ENCODE measurements around the gene CACNA2D3. TPM values are rescaled to one million over a fixed set of nuclear protein-coding genes. Genes with fewer than 3 reads are reported as not detected.
"Not testable (repeated sequence)": the region's sequence is repeated elsewhere in the genome, so short reads cannot be mapped to it uniquely, and the experiment has no call there.

CACNA2D3 gene
- total RNA-seq, 1 donor from 2014 or later = 4.7 TPM

DNA sequence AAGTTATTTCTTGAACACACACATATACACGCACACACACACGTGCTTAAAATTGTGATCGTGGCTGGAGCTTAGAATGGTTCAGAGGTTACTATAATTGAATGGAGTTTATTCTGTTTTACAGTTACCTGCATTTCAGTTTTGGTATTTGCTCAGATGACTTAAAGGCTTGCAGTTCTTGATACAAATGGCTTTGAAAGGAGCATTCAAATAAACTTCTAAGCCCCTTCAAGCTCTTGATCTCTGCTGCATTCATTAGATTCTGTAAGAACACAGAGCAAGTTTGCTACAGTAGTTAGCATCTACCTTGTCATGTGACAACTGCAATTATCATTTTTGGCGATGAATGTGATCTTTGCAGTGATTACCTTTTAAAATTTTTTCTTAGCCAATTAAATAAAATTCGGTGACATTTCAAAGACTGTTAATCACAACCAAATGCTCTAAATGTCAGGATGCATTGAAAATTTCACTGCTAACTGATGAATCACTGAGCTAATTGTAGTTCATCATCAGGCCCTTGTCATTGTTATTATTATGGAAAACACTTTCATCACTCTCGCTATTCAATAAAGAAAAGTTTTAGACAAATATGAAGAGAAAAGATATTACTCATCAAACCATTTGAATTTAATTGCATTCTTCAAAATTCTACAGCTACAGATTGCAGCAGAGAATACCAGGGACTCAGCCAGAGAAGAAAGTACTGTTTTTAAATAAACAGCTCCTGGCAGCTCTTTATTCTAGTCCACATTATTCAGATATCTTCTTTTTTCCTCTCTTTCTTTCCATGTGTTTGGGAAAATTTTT, 509.4 kb downstream of the CACNA2D3 start:
- no peak for DNase-seq (ENCODE audit: low spot score)

DNA sequence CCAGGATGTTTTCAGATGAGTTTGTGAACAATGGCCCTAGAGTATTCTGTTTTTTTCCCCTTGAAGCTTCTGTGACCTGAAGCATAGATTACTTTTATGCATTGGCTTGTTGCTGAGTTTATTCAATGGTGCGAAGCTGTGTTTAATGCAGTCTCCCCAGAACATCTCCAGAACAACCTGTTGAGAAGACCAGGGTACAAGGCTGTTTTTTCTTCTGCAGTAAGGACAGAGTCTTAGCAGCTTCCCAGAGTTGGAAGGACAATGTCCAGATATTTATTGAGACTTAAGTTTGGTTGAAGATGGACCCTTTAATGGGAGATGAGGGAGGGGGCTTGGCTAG, 509.9 kb downstream of the CACNA2D3 start:
- no peak for DNase-seq (ENCODE audit: low spot score)

DNA sequence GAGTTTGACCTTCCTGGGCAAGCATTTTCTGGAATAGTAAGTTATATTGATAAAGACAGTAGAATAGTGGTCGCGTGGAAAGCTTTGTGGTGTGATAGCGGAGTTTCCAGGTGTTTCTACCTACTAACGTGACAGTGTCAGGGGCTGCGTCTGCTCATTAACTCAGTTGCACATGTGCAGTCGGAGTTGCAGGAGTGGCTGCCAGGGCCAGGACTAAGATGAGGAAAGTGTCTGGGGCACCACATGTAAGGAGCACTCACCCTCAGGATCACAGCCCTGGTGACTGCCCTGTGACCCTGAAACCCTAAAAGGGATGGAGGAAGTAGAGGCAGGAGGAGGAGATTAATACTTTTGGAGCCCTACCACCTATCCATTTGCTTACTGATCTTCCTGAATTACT, 510.5 kb downstream of the CACNA2D3 start:
- DNase-seq (ENCODE audit: low spot score) = no peak

DNA sequence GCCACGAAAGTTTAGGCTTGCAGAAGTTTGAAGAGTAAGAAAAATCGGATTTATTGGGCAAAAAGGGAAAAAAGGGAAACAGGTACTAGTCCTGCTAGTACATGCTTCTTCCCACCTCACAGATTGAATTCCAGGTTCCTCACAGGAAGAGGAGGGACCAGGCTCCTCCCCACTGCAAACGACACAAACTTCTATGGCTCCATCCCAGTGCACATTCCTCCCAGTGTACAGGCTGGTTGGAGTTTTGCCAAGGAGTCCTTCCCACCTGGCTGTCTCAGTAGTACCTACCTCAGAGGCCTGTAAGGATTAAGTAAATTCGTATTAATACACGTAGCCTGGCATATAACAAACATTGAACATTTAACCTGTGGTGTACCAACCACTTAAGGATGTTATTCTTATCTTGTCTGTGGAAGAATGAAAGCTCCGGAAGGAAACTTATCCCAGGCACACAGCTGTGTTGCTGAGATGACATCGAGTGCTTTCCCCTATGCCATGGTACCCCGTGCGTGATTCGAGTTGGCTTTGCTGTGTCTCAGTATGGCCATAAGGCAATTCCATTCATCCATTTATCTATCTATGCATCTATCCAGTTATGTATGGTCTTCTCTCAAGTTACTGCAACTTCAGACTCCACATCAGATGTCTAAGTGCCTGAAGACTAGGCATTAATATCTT, 511.2 kb downstream of the CACNA2D3 start:
- DNase-seq (ENCODE audit: low spot score) = no peak

DNA sequence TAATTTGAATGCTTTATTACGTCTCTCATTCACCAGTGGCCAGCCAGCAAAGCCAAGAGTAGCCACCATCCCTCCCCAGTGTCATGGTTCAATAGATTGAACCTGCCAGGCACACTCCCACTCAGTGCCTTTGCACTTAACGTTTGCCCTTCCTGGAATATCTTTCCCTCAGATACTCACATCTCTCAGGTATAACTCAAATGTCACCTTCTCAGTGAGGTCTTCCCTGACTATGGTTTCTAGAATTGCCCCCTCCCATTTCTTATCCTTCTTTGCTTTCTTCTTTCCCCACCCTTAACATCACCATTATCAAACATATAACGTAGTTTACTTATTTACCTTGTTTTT, 511.7 kb downstream of the CACNA2D3 start:
- DNase-seq (ENCODE audit: low spot score) = no peak

DNA sequence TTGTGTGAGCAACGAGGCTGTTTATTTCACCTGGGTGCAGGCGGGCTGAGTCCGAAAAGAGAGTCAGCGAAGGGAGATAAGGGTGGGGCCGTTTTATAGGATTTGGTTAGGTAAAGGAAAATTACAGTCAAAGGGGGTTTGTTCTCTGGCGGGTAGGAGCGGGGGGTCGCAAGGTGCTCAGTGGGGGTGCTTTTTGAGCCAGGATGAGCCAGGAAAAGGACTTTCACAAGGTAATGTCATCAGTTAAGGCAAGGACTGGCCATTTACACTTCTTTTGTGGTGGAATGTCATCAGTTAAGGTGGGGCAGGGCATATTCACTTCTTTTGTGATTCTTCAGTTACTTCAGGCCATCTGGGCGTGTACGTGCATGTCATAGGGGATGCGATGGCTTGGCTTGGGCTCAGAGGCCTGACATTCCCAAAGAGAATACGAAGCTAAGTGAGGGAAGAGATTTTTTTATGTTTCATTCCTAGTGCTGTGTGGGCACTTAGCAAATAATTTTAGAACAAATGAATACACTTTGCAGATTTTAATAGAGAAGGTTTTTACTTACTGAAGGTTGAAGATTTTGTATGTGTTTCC, 517.5 kb downstream of the CACNA2D3 start:
- DNase-seq (ENCODE audit: low spot score) = not testable (repeated sequence)

DNA sequence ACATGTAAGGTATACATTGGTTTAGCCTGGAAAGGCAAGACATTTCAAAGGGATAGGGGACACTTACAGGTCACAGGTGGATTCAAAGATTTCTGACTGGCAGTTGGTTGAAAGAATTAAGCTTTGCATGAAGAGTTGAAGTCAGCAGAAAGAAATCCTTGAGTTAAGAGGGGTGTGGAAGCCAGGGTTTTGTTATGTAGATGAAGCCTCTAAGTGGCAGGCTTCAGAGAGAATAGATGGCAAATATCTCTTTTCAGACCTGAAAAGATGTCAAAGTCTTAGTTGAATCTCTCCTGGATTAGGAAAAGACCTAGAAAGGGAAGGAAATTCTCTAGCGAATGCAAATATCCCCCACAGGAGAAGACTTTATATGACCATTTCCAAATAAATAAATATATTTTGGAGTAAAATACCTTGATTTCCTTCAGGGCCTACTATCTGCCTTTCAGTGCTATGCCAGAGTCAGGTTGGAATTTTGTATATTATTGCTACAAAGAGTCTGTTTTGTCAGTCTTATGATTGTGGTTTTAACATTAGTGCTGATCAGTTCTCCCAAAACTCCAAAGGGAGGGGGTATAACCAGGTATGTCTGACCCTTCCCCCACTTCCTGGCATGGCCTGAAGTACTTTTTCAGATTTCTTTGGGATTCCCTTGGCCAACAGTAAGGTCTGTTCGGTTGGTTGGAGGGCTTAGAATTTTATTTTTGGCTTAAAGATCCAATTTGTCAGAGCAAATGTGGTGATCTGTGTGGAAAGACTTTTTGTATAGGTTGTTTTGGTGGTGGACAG, 519.1 kb downstream of the CACNA2D3 start:
- DNase-seq (ENCODE audit: low spot score) = no peak

DNA sequence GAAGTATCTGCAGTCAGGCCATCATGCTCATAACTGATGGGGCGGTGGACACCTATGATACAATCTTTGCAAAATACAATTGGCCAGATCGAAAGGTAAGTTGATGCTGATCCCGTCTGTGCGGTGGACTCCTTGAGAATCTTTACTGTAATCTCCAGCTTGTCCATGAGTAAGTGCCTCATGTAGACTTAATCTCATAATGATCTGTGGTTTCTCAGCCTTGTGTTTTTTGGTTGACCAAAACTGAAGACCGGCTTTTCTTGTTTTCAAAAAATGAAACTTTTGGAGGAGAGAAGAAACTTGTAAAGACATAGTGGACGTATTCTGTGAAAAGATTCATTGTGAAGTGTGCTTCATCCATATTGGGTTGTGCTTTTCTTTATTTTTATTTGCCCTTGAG, 519.8 kb downstream of the CACNA2D3 start:
- no peak for DNase-seq (ENCODE audit: low spot score)

DNA sequence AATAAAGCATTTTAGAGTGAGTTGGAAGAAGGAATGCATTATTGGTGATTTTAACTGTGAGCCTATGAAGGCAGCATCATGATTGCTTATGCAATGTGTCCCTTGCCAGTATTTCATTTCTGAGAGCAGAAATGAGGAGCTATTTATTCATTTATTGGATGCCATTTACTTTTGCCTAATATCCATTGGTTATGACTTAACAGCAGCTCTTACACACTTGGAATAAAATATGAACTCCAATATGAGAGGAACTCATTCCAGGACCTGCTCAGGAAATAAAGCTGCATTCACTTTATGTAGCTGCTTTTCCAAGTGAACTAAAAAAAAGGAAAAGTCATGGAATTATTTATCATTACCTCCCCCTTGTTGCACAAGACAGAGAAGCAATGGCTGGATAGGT, 525.4 kb downstream of the CACNA2D3 start:
- no peak for DNase-seq (ENCODE audit: low spot score)

DNA sequence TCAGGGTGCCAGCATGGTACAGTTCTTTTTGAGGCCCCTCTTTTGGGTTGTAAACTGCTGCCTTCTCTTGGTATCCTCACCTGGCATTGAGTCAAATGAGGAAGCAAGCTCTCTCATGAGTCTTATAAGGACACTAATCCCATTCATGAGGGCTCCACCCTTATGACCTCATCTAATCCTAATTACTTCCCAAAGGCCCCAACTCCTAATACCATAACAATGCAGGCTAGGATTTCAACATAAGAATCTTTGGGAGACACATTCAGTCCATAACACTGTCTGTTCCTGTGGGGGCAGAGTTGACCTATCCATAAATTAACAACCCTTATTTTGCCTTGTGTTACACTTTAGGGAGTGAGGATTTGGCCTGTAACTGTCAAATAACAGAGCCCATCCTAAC, 527.2 kb downstream of the CACNA2D3 start:
- DNase-seq (ENCODE audit: low spot score) = no peak

DNA sequence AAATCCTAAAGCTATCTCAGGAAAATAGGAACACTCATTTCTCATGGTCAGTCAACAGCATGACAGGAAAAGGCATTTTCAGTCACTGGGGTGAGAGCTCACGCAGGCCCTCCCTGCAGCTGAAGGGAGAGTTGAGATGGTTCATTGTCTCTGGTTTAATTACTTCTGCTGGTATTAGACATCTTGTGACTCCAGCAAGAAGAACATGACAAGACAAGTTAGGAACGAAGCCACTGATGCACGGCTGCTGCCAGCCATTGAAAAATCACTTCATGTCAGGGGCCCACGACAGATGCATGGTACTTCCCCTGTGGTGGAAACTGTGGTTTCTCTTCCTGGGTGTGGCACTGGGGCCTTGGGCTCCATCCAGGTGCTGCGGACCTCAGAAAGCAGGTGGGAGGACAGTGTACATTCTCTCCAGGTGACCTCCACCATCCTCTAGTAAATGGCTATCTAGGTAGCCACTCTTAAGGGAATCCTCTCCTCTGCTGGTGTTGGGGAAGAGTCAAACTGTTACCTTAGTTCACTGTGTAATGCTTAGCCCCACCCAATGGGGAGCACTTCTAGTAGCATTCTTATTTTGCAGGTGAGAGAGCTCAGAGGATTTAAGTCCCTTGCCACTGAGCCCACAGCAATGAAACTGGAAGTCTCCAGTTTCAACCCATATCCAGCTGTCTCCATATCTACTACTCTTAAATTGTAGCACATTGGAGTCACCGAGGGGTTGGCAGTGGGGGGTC, 531.3 kb downstream of the CACNA2D3 start:
- no peak for DNase-seq (ENCODE audit: low spot score)

DNA sequence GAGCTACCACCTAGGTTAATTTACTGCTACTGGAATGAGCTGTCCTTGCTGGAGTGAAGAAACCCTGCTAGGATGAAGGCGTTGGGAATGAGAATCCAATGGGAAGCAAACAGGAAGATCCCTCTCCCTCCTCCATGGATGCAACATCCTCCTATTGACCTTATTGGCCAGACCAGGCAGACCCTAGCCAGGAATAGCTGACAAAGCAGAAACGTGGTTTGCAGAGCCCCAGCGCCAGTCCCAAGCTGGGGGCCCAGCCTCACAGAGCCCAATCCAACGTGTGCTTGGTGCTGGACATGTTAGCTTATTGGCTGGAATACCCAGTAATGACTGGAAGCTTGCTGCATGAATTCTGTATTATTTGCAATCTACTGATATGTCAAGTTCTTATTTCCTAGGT, 532.4 kb downstream of the CACNA2D3 start:
- no peak for DNase-seq (ENCODE audit: low spot score)

DNA sequence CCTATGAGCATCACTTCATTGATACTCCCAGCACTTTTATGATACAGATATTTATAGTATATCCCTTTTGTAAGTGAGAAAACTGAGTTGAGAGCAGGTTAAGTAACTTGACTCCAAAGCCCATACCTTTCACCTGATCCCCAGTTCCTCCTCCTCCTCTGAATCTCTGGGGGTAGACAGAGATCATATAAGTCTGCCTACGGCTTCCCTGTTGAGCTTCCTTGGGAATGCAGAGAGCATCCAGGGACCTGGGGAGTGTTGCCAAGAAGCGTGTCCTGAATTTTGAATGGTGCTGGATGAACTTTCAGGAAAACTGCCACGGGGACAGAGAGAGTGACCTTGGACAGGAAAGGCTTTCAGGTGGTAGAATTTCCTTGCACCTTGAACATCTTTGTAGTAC, 537.0 kb downstream of the CACNA2D3 start:
- DNase-seq (ENCODE audit: low spot score) = no peak

DNA sequence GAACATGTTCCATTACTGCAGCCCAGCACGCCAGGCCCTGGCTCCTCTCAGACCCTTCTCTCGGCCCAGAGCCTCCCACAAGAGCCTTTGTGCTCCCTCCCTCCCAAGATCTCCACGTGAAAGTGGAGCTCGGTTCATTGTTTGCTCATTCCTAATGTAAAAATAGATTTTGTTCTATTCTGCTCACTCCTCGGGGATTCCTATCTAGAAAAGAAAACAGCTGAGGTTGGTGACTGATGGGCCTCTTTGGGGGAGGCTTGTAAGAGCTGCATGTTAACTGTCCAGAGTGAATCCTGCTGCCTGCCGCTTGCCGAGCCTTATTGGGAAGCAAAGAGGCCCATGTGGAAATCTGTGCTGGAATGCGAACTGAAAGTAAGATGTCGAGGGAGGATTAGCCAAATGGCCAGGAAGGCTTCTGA, 538.4 kb downstream of the CACNA2D3 start:
- DNase-seq (ENCODE audit: low spot score) = peak; percentile 13

DNA sequence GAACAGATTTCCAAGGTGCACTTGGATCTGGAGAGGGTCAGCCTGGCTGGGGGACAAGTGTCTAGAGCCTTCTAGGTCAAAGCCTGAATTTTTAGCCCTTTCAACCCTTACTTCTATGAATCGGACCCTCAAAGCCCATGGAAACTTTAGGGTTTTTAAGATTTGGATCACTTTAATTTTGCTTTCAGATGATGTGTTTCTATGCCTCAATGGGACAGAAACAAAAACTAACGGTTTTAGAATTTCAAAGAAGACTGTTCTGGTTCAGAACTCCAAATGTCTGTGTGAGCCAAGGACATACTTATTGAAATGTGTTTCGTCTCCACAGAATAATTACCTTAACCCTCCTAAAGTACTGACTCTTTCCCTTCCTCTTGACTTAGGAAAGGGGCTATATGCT, 538.8 kb downstream of the CACNA2D3 start:
- DNase-seq (ENCODE audit: low spot score) = no peak

DNA sequence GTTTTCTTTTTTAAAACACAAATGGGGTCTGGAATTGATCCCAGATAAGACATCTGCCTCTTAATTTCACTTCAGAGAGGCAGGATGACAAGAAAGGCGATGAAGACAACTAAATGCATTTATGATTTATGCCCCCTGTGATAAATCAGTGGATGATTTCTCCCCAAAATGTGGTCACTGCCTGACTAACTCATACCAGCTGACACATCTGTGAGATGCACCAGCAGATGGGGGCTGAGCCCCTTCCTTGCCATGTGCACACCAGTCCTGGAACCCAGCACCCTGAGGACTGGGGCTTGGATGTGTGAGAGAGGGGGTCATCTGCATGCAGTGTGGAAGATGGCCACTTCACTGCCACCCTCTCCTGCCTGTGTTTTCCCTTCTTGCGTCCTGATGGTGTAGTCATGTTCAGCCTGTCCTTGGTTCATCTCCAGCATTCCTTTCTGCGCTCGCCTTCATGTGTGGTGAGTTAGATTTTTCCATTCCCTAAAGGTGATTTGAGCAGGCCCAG, 541.2 kb downstream of the CACNA2D3 start:
- no peak for DNase-seq (ENCODE audit: low spot score)

DNA sequence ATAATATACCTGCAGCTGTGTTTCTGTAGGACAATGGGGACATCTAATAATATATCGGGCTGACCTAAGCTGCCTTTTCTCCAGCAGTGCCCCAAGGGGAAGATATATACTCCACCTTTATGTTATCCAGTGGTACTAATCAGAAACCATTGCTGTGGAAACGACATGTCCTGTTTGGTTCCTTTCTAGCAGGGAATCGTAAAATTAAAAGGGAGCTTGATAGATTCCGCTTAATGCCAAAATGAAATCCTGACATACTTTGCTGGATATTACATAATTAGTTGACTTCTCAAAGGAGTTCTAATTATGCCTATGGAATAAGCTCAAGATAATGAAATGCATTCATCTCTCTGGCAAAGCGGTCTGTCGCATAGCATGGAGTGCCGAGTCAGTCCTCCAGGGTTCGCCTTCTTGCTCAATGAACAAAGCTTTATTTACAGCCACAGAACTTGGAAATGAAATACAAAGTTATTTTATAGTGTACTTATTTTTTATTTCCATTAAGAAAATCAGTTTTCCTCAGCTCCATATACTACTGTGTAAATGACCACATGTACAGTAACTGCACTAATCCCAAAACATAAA, 542.8 kb downstream of the CACNA2D3 start:
- DNase-seq (ENCODE audit: low spot score) = no peak

DNA sequence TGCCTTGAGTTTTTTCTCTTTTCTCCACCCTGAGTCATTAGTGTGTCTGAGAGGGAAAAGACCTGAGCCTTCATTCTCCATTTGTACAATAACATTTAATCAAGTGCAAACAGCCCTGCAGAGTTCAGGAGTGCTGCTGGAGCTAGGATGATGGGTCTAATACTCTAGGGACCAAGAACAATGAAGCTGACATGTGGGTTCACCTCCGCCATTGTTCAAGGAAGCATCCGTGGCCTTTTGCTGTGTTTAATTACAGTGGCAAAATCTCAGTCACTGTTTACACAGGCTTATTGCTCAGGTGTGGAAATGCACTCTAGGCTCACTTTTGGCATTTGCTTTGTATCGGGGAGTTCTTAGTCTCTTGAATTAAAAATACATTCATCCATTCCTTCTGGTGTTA, 545.9 kb downstream of the CACNA2D3 start:
- no peak for DNase-seq (ENCODE audit: low spot score)

DNA sequence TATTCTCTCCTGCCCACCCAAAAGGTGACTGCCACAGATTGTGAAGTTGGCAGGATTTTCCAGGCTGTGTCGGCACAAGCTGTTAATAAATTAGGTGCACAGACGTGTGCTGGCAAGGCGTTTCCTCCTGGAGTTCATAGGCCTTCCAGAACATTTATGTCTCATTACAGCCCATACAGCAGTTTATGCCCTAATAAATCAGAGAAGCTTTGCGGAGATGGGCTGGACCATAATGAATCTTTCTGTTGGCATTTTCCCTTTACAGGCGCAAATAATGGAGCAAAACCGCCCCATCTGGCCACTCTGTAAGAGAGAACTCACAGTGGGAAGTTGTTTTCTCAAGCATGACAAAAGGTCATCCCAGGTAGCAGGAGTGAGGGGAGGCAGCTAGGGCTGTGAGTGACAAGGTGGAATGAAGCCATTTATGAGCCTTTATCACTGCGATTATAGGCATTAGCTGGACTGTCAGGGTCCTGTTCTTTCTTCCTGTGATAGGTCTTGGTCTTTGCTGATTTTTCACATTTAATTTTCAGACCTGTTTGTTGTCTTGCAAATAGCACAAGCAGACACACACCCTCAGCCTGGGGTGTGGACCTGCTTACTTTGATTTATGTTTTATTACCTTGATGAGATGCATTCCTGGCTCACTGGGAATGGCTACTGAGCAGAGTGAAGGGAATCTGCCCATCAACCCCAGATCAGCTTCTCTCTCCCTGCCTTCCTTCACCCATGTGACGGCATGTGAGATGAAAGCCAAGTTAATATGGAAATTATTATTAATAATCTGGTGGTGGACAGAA, 548.0 kb downstream of the CACNA2D3 start:
- no peak for DNase-seq (ENCODE audit: low spot score)

DNA sequence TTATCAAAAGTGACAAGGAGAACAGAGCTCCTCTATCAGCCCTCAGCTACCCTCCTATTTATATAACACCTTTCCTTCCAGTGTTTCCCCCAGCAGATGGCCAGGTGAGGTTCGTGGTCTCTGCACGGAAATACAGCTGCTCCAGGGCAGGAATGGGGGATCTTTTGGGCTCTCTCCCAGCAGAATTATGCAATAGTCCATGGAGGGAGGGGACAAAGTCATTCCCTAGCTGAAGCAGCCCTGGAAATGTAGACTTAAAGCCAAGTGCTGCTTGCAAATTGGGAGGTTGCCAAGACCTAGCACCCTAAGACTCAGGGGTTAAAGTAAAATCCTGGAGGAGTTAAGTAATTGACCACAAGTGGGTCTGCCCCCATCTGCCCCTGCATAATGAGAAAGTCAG, 549.2 kb downstream of the CACNA2D3 start:
- DNase-seq (ENCODE audit: low spot score) = no peak
